Lung (tissue), 12 donors: Measurements from ENCODE around the gene FLYWCH1. TPM values are rescaled to one million over a fixed set of nuclear protein-coding genes. Genes with fewer than 3 reads are reported as not detected.
"Not testable (repeated sequence)": the region's sequence is repeated elsewhere in the genome, so short reads cannot be mapped to it uniquely, and the experiment has no call there.

Experiments
- ATAC-seq: fragments of 200-7000 bp; cut with Tn5 transposase; one replicate; pipeline ENCODE4 v1.9.1; 2020; ENCODE audit warnings: moderate number of reproducible peaks; ENCODE audit not compliant: insufficient read depth, low FRiP score
- DNase-seq, 3 donors: peaks; one replicate each; pipeline ENCODE4 v3.0.0-alpha.2; 2013 to 2017
- H3K27ac ChIP-seq, 2 donors: one replicate each; pipeline ENCODE4 v1.5.1; 2013; ENCODE audit warnings: mild to moderate bottlenecking in 2 of 2, moderate library complexity in 2 of 2, control low read depth in 1 of 2, inconsistent platforms in 1 of 2, low read depth in 1 of 2, low read length in 1 of 2
- H3K27me3 ChIP-seq, 3 donors: one replicate each; pipeline ENCODE4 v1.5.1; 2013; ENCODE audit warnings: low read length in 2 of 3; ENCODE audit not compliant: control insufficient read depth in 3 of 3, insufficient read depth in 3 of 3
- H3K36me3 ChIP-seq, 4 donors: one replicate each; pipeline ENCODE4 v1.5.1; 2013; ENCODE audit warnings: low read length in 4 of 4, mild to moderate bottlenecking in 1 of 4, moderate library complexity in 1 of 4; ENCODE audit not compliant: control insufficient read depth in 4 of 4, insufficient read depth in 4 of 4
- H3K4me1 ChIP-seq, 5 donors: one replicate each; pipeline ENCODE4 v1.5.1; 2013; ENCODE audit warnings: low read length in 5 of 5, mild to moderate bottlenecking in 2 of 5, moderate library complexity in 1 of 5; ENCODE audit not compliant: control insufficient read depth in 5 of 5, insufficient read depth in 5 of 5
- H3K4me3 ChIP-seq: one replicate; pipeline ENCODE4 v1.5.1; 2013; ENCODE audit warnings: mild to moderate bottlenecking, control low read depth, moderate library complexity
- H3K9ac ChIP-seq, 2 donors: one replicate each; pipeline ENCODE4 v1.5.1; 2013; ENCODE audit warnings: low read length in 2 of 2, control low read depth in 1 of 2; ENCODE audit not compliant: insufficient read depth in 1 of 2
- H3K9me3 ChIP-seq, 4 donors: one replicate each; pipeline ENCODE4 v1.5.1; 2013; ENCODE audit warnings: low read length in 3 of 4, mild to moderate bottlenecking in 1 of 4, moderate library complexity in 1 of 4; ENCODE audit not compliant: control insufficient read depth in 4 of 4, insufficient read depth in 3 of 4
- CTCF ChIP-seq: IDR thresholded peaks from 2 replicates; pipeline ENCODE4 v1.5.1; 2012; ENCODE audit warnings: mild to moderate bottlenecking; ENCODE audit errors: control extremely low read depth, extremely low read depth
- WGBS, 2 donors: extraction: QIAGEN DNeasy Blood & Tissue Kit; methylation state at CpG; one replicate each; pipeline ENCODE4 v1.1.7; 2013; 5-methylcytosine and 5-hydroxymethylcytosine counted together
- polyA plus RNA-seq, 2 donors: library from polyadenylated mRNA; stranded (reverse); fragments of 200-250 nt; gene quantifications; one replicate each; pipeline ENCODE4 v1.2.1, GENCODE V29; 2013
- total RNA-seq, 2 donors: library from RNA; depleted of rRNA in 1 of 2; stranded (reverse); fragments of >200 nt in 1 of 2; gene quantifications; one replicate each; pipeline ENCODE4 v1.2.1, GENCODE V29; 2014 to 2021
- donor health status: control.
- donor health status: control.
- donor health status: Bipolar disorder and iron deficiency.
- donor health status: healthy.
- donor health status: DM: yes; HTN: yes; CAD: no.

The FLYWCH1 gene
- total and polyA plus RNA-seq, 4 donors: 13.3 to 34.3 (median 21.4) TPM

- Histone ChIP-seq H3K27me3 (no peaks in the 10 kb centered on the region), H3K9me3 (peaks cover 0 to 2% (median 0%) of the 10 kb centered on the region in 4 donors), H3K27ac (no peak overlapping the region), H3K4me1 (peaks cover 0 to 6% (median 2%) of the 10 kb centered on the region in 5 donors), H3K4me3 (no peak overlapping the region), H3K9ac (no peak overlapping the region), H3K36me3 (peaks cover 0 to 28% (median 6%) of the 10 kb centered on the region in 4 donors)
- DNase-seq (no peak), ATAC-seq (no peak)
- no peak for TF ChIP-seq CTCF
- WGBS, 2 donors: 74 to 78% methylated on average over 9 of the region's 9 CpGs
Measured at GRCh38 chr16:2925951-2926649, 14.4 kb downstream of the FLYWCH1 start.

- no peak overlapping the region for H3K4me3 ChIP-seq
- H3K9ac ChIP-seq: no peak overlapping the region
- TF ChIP-seq CTCF: no peak
- no peak overlapping the region for H3K27ac ChIP-seq
- no peaks in the 10 kb centered on the region for H3K27me3 ChIP-seq
- H3K36me3 ChIP-seq: peaks cover 0 to 28% (median 6%) of the 10 kb centered on the region in 4 donors
- 81 to 84% methylated on average over 5 of the region's 5 CpGs for WGBS, 2 donors
- DNase-seq (no peak), ATAC-seq (no peak)
- H3K9me3 ChIP-seq: peaks cover 0 to 2% (median 0%) of the 10 kb centered on the region in 4 donors
- peaks cover 0 to 6% (median 2%) of the 10 kb centered on the region in 5 donors for H3K4me1 ChIP-seq
Measured at GRCh38 chr16:2926650-2926999, 14.9 kb downstream of the FLYWCH1 start.

GRCh38 chr16:2927010-2927646 lies 15.4 kb downstream of the FLYWCH1 start:
- 9% methylated on average over 19 of the region's 19 CpGs for WGBS, 2 donors
- Histone ChIP-seq H3K4me3 (no peak overlapping the region), H3K36me3 (peaks cover 0 to 28% (median 6%) of the 10 kb centered on the region in 4 donors), H3K27me3 (no peaks in the 10 kb centered on the region), H3K27ac (no peak overlapping the region), H3K9ac (no peak overlapping the region), H3K9me3 (peaks cover 0 to 2% (median 0%) of the 10 kb centered on the region in 4 donors), H3K4me1 (peaks cover 0 to 6% (median 2%) of the 10 kb centered on the region in 5 donors)
- DNase-seq (peak; percentile 85 to 86 (median 85)), ATAC-seq (peak; percentile 89)
- peak; percentile 98 for TF ChIP-seq CTCF

- H3K9me3 ChIP-seq: not testable (repeated sequence)
- WGBS, 2 donors: 86 to 88% methylated on average over 4 of the region's 4 CpGs
Measured at GRCh38 chr16:2928151-2928550, 16.4 kb downstream of the FLYWCH1 start.

More at GRCh38 chr16:2928151-2928550, 16.4 kb downstream of the FLYWCH1 start:
- H3K4me3 ChIP-seq, H3K4me1 ChIP-seq, H3K27me3 ChIP-seq, DNase-seq, ATAC-seq, H3K9ac ChIP-seq, H3K27ac ChIP-seq: not testable (repeated sequence)
- peaks cover 0 to 31% (median 3%) of the 10 kb centered on the region in 4 donors for H3K36me3 ChIP-seq
